Measurements from ENCODE around the gene HSF2BP.
"Not testable (repeated sequence)": the region's sequence is repeated elsewhere in the genome, so short reads cannot be mapped to it uniquely, and the experiment has no call there.

HSF2BP gene

GRCh38 chr21:43513023-43513422 lies 146.3 kb downstream of the HSF2BP start:
- not testable (repeated sequence) for FAIRE-seq

DNA sequence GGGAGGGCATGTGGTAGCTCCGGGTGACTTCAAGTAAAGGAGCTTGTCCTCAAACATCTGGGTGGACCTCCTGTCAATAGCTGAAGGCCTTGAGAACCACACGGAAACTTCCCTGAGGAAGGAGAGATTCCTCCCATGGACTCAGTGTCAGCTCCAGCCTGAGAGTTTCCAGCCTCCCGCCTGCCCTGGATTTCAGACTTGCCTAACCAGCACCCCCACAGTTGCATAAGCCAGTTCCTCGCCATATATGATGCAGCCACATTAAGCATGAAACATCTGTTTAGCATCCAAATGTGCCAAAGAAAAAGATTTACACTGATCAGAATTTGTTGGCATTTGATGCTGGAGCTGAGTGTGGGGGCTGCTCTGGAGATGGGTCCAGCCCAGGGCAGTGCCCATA lies 148.1 kb downstream of the HSF2BP start:
- not testable (repeated sequence) for FAIRE-seq

DNA sequence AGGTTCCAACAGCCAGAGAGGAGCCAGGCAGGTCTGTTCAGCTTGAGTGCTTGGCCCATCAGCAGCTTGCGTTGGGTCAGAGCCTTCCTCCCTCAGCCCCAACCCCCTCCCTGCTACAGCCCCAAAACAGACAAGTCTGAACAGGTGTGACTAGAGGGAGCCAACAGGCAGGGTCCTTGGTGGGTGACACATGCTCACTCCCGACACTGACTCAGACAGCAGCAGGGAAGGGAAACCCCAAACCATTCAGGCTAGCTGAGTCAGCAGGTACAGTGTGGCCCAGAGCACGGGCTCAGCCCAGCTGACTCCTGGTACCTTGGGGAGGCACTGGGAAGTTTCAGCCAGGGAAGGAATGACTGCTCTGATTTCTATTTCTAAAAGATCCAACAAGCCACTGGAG lies 148.6 kb downstream of the HSF2BP start:
- FAIRE-seq: not testable (repeated sequence)

DNA sequence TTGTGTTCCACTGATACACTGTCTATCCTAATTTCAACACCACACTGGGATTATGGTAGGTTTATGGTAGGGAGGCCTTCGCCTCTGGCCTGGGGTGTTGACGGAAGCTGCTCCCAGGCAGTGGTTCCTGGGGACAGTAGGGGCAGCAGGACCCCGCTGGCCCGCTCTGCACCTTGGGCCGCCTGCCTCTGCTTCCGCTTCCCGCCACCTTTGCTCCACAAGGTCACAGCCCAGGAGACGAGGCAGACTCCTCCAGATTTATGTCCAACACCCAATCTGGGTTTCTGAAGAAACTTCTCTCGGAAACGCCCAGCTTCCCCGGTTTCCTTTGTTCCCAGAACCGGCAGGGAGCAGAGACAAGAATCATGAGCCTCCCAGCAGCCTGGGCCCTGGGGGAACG lies 155.4 kb downstream of the HSF2BP start:
- not testable (repeated sequence) for FAIRE-seq

DNA sequence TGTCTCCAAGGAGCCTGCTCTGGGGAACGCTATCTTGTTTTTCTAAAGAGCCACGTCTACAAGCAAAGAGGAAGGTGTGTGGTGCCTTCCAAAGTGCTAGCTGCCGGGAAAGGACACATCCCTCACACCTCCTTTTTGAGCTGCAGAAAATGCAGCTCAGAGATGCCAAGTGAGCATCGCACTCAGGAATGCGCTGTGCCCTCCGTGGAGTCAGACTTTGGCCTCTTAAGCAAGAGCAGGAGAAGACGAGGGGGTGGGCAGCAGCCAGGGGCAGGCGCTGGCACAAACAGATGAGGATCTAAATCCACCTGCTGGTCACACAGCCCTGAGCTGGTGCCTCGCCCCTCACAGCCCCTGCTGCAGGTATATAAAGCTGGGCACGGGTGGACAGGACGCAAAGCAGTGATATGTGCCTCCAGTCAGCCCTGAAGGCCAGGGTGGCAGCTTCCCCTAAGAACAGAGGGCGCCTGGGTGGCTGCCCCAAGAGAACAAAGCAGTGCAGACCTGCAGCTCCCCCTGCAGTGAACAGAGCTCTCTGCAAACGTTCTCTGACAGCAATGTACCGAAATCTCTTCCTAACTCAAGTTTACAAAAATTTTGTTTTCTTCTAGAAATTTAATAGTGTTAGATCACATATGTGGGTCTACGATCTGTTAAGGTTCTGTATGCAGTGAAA lies 156.1 kb downstream of the HSF2BP start:
- FAIRE-seq: not testable (repeated sequence)

DNA sequence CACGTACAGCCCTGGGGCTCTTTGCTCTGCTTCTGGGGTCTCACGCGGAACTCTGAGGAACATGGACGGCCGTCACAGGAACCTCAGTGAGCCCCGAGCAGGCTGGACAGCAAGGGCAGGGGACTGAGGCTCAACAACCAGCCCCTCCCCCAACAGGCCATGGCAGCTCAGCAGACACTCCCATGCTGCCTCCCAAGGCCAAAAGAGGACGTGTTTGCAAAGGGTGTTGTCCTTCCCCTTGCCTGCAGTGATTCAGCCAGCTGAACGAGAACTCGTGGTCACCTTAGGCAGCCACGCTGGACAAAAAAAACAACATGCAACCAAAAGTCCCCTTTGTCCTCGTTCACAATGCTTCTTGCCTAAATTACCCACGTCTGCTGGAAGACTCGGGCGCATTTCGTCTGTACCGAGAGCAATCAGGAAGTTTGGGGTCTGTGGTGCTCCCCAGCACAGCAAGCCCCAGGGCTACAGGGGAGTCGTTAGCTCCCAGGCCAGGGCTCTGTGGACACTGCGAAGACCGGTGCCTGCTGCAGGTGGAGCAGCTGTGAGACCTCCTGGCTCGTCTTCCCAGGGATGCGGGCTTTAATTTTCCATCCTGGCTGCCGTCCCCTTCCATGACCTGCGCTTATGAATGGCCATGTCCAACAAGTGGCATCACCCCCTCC lies 156.7 kb downstream of the HSF2BP start:
- not testable (repeated sequence) for FAIRE-seq

DNA sequence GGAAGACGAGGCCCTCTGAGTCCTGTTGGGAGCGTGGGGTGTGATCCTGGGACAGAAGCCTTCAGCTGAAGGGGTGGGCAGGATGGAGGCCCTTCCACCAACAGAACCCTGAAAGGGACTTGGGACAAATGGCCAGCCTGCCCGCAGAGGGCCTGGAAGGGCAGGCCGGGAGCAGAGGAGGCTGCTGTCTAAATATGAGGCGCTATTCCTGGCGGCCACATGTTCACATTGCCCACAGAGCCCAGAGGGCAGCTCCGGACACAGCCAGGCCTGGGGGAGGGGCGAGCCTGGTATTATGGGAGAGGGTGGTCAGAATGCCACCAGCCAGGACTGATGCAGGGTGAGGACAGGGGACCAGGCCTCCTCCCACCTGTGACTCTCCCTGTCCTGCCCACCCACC lies 160.4 kb downstream of the HSF2BP start:
- FAIRE-seq: not testable (repeated sequence)

DNA sequence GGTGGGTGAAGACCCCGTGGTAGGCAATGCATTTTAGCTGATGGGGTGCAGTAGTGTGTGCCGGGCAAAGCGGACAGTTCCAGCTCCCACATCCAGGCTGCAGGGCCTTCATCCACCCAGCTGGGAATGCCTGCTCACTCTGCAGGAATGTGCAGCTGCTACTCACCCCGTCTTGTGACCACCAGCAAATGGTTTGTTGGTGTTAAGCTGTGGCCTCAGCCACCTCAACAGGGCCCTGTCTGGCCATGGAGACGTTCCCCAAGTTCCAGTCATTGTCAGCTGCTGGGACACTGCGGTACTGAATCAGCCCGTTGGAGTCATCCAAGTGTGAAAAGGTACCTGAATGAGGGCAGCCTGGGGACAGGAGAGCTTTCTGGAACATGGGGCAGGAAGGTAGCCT lies 161.2 kb downstream of the HSF2BP start:
- not testable (repeated sequence) for FAIRE-seq

DNA sequence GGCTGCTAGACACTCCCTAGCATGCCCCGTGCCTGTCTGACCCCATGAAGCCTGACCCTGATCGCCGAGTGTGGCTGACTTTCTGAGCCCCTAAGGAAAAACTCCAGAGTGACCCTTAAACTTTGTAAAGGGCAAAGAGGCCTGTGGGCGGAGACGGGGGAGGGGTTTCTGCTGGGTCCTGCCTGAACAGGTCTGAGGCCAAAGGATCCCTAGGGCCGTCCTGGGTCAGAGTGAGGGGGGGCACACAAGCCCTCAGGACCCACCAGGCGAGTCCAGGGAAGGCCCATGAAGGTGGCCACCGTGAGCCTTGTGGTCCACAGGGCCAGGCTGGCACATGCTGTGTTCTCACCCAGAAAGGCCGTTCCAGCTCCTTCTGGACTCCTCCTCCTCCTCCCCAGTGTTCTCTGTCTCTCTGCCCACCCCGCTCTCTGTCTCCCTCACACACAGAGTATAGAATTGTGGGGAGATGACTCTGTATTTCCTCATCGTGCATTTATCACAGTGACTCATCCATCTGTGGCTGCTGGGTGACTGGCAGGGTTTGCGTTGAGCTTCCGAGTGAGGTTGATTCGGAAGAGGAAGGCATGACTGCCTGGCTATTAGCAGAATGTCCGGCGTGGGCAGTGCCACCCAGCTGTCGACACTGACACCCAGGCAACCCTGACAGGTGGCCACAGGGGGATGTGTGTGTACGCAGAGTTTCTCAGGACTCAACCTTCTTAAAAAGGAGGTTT lies 164.8 kb downstream of the HSF2BP start:
- not testable (repeated sequence) for FAIRE-seq

- not testable (repeated sequence) for FAIRE-seq
Observed at GRCh38 chr21:43493471-43493870, 165.8 kb downstream of the HSF2BP start.

DNA sequence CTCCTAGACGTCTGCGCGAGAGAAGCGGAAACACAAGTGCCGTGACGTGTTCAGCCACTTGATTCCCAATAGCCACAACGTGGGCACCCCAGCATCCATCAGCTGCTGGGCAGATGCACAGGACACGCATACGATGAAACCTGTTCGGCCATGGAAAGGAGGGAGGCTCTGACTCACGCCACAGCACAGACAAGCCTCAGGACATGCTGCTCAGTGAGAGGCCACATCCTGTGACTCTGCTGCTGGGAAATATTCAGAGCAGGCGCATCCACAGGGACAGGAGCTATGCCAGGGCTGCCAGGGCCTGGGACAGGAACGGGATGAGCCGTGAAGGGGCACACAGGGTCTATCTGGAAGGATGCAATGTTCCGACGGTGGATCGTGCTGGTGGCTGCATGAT lies 171.1 kb downstream of the HSF2BP start:
- not testable (repeated sequence) for FAIRE-seq

GRCh38 chr21:43486051-43486450 lies 173.2 kb downstream of the HSF2BP start:
- not testable (repeated sequence) for FAIRE-seq

GRCh38 chr21:43485016-43485415 lies 174.3 kb downstream of the HSF2BP start:
- not testable (repeated sequence) for FAIRE-seq

GRCh38 chr21:43479197-43479596 lies 180.1 kb downstream of the HSF2BP start:
- not testable (repeated sequence) for FAIRE-seq

Data from endometrium (tissue), 2 donors.